Measurements from ENCODE around the gene TCHP.

TCHP gene

GRCh38 chr12:109939504-109939903 is 39.4 kb downstream of the TCHP start:
- in situ Hi-C loops (cut with HindIII; ENCODE audit: low sequenced_read_pairs), result no loop called here
- no peak for DNase-seq (ENCODE audit: low read depth, low spot score)
- TF ChIP-seq CTCF (IDR thresholded peaks at IDR 0.05; ENCODE audit: low read depth, low read length), result no peak
- H3K4me3 ChIP-seq (ENCODE audit: low read depth, low read length), result no peak overlapping the region

GRCh38 chr12:109940339-109940923 is 40.4 kb downstream of the TCHP start:
- no peak overlapping the region for H3K4me3 ChIP-seq (ENCODE audit: low read depth, low read length)
- TF ChIP-seq CTCF (IDR thresholded peaks at IDR 0.05; ENCODE audit: low read depth, low read length), result no peak
- in situ Hi-C loops (cut with HindIII; ENCODE audit: low sequenced_read_pairs), result no loop called here
- no peak for DNase-seq (ENCODE audit: low read depth, low spot score)

GRCh38 chr12:109943811-109944210 is 43.7 kb downstream of the TCHP start:
- in situ Hi-C loops (cut with HindIII; ENCODE audit: low sequenced_read_pairs), result no loop called here
- TF ChIP-seq CTCF (IDR thresholded peaks at IDR 0.05; ENCODE audit: low read depth, low read length), result no peak
- DNase-seq (ENCODE audit: low read depth, low spot score), result no peak
- no peak overlapping the region for H3K4me3 ChIP-seq (ENCODE audit: low read depth, low read length)

- peak; percentile 54 for DNase-seq (ENCODE audit: low read depth, low spot score)
- peak; percentile 16 for TF ChIP-seq CTCF (IDR thresholded peaks at IDR 0.05; ENCODE audit: low read depth, low read length)
- in situ Hi-C loops (cut with HindIII; ENCODE audit: low sequenced_read_pairs), result no loop called here
- no peak overlapping the region for H3K4me3 ChIP-seq (ENCODE audit: low read depth, low read length)
Measured at GRCh38 chr12:109944561-109945359, 44.7 kb downstream of the TCHP start.

- DNase-seq (ENCODE audit: low read depth, low spot score), result peak; percentile 69
- TF ChIP-seq CTCF (IDR thresholded peaks at IDR 0.05; ENCODE audit: low read depth, low read length), result no peak
- H3K4me3 ChIP-seq (ENCODE audit: low read depth, low read length), result no peak overlapping the region
- in situ Hi-C loops (cut with HindIII; ENCODE audit: low sequenced_read_pairs), result no loop called here
Measured at GRCh38 chr12:109946505-109946904, 46.4 kb downstream of the TCHP start.

- DNase-seq (ENCODE audit: low read depth, low spot score), result no peak
- in situ Hi-C loops (cut with HindIII; ENCODE audit: low sequenced_read_pairs), result no loop called here
- H3K4me3 ChIP-seq (ENCODE audit: low read depth, low read length), result no peak overlapping the region
- no peak for TF ChIP-seq CTCF (IDR thresholded peaks at IDR 0.05; ENCODE audit: low read depth, low read length)
Measured at GRCh38 chr12:109946913-109947312, 46.8 kb downstream of the TCHP start.
